ENCODE data around the gene DAGLB. TPM values are rescaled to one million over a fixed set of nuclear protein-coding genes. Genes with fewer than 3 reads are reported as not detected.
"Not testable (repeated sequence)": the region's sequence is repeated elsewhere in the genome, so short reads cannot be mapped to it uniquely, and the experiment has no call there.

Gene DAGLB
- total and polyA plus RNA-seq, 10 of the 15 experiments (the other 5 are each of a cell fraction or from before 2014, with no cell fraction given) = 1.2 to 13.3 (median 10.1) TPM

- TF ChIP-seq, protein P1, sequence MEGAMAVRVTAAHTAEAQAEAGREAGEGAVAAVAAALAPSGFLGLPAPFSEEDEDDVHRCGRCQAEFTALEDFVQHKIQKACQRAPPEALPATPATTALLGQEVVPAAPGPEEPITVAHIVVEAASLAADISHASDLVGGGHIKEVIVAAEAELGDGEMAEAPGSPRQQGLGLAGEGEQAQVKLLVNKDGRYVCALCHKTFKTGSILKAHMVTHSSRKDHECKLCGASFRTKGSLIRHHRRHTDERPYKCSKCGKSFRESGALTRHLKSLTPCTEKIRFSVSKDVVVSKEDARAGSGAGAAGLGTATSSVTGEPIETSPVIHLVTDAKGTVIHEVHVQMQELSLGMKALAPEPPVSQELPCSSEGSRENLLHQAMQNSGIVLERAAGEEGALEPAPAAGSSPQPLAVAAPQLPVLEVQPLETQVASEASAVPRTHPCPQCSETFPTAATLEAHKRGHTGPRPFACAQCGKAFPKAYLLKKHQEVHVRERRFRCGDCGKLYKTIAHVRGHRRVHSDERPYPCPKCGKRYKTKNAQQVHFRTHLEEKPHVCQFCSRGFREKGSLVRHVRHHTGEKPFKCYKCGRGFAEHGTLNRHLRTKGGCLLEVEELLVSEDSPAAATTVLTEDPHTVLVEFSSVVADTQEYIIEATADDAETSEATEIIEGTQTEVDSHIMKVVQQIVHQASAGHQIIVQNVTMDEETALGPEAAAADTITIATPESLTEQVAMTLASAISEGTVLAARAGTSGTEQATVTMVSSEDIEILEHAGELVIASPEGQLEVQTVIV (IDR thresholded peaks at IDR 0.05; ENCODE audit: borderline replicate concordance, partially characterized antibody) = no peak
- TF ChIP-seq YBX1 (IDR thresholded peaks at IDR 0.05) = no peak
- no peak for TF ChIP-seq NFIC (IDR thresholded peaks at IDR 0.05; ENCODE audit: low read depth, low read length)
- TF ChIP-seq NFYB (IDR thresholded peaks at IDR 0.05; ENCODE audit: insufficient read depth, low read depth, low read length) = no peak
- TF ChIP-seq MTA3 (IDR thresholded peaks at IDR 0.05; ENCODE audit: borderline replicate concordance, low read length) = no peak
Observed at GRCh38 chr7:6398943-6399342, 48.8 kb downstream of the DAGLB start (continued).

DNA sequence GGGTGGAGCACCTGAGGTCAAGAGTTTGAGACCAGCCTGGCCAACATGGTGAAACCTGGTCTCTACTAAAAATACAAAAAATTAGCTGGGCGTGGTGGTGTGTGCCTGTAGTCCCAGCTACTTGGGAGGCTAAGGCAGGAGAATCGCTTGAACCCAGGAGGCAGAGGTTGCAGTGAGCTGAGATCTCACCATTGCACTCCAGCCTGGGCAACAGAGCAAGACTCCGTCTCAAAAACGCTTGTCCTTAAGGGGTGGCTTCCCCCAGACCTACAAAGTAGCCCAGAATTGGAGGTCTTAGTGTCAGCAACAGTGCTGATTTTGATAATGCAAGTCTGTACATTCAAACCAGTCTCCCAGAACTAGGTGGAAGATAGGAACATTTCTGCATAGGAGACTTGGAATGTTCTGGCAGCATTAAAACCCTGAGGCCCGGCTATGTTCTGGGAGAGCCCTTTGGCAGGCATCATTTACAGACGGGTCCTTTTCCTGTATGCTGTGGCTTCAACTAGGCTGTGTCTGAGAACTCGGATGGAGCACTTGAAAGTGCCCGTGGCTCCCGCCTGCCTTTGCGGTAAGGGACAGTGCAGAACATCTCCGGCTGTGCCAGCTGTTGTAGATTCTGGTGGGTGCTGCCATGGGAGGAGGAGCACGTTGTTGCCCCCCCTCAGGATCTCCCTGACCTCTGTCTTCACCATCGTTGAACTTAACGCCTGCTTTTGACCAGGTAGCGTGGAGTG, 49.8 kb downstream of the DAGLB start:
- FAIRE-seq; DNase-seq (ENCODE audit: low read depth, low spot score): not testable (repeated sequence)

More for the DNA sequence above, 49.8 kb downstream of the DAGLB start:
- in situ Hi-C loops (cut with MboI); BruUV-seq (replicated peaks); POLR2A ChIA-PET; H4K20me1 ChIP-seq (ENCODE audit: control insufficient read depth, insufficient read depth); ATAC-seq; H2AFZ ChIP-seq (ENCODE audit: control insufficient read depth, low read depth, low read length); H3K9ac ChIP-seq (ENCODE audit: control insufficient read depth, insufficient read depth, low read length); CTCF ChIA-PET; RAD21 ChIA-PET (ENCODE audit: unreplicated experiment); H3K4me2 ChIP-seq (ENCODE audit: control insufficient read depth, insufficient read depth); H3K9me3 ChIP-seq (replicated peaks; ENCODE audit: control insufficient read depth, insufficient read depth, low read length); H3K4me3 ChIP-seq; intact Hi-C loops (cut with micrococcal nuclease; ENCODE audit: unreplicated experiment); H3K27ac ChIP-seq (ENCODE audit: control insufficient read depth, insufficient read depth); H3K27me3 ChIP-seq (replicated peaks in 1 of 2; ENCODE audit: control insufficient read depth in 2 of 2, insufficient read depth in 2 of 2, low read length in 1 of 2): not testable (repeated sequence)
- H3K36me3 ChIP-seq (ENCODE audit: control insufficient read depth in 2 of 2, insufficient read depth in 2 of 2, low read length in 1 of 2) = peaks cover 21 to 27% of the 10 kb centered on the region in 2 experiments
- peaks cover 49% of the 10 kb centered on the region for H3K79me2 ChIP-seq (ENCODE audit: control insufficient read depth, insufficient read depth, low read length)
- peaks cover 15% of the 10 kb centered on the region for H3K4me1 ChIP-seq (ENCODE audit: control insufficient read depth, insufficient read depth, low read length)
- SMC1A ChIA-PET (ENCODE audit: uncharacterized antibody, unreplicated experiment) = interaction anchor here (1.2 to 1.4 kb wide), 2 partner anchors 12 to 45 kb away, joined by 3 to 4 read pairs; no protein-coding TSS in a partner anchor
- WGBS (ENCODE audit: insufficient coverage, insufficient replicate concordance, low lambda C conversion rate, missing lambda C conversion rate) = 81% methylated on average over 15 of the region's 15 CpGs
